H1 (cell line): Measurements from ENCODE around the gene SPOP.

ENCODE experiments used
- CTBP2 ChIP-seq: IDR thresholded peaks from 2 replicates; pipeline ENCODE4 v1.7.0; 2011; ENCODE audit warnings: borderline replicate concordance, mild to moderate bottlenecking, moderate library complexity, mixed read lengths, low read length; ENCODE audit not compliant: insufficient read depth, insufficient read length
- GABPA ChIP-seq: IDR thresholded peaks from 2 replicates; pipeline ENCODE4 v1.6.1; 2011; ENCODE audit warnings: mild to moderate bottlenecking, low read length, moderate library complexity, borderline replicate concordance; ENCODE audit not compliant: insufficient read depth
- TEAD4 ChIP-seq: IDR thresholded peaks from 2 replicates; pipeline ENCODE4 v1.6.1; 2012; ENCODE audit warnings: low read depth, low read length, inconsistent platforms, mixed read lengths

GRCh38 chr17:49698005-49698404 is 20.1 kb upstream of the SPOP start:
- TF ChIP-seq GABPA (no peak), CTBP2 (no peak), TEAD4 (no peak)
